ENCODE measurements around the gene NHS. TPM values are rescaled to one million over a fixed set of nuclear protein-coding genes. Genes with fewer than 3 reads are reported as not detected.

NHS gene
- total RNA-seq, 4 donors from 2014 or later: 13.2 to 39.0 (median 31.5) TPM

DNA sequence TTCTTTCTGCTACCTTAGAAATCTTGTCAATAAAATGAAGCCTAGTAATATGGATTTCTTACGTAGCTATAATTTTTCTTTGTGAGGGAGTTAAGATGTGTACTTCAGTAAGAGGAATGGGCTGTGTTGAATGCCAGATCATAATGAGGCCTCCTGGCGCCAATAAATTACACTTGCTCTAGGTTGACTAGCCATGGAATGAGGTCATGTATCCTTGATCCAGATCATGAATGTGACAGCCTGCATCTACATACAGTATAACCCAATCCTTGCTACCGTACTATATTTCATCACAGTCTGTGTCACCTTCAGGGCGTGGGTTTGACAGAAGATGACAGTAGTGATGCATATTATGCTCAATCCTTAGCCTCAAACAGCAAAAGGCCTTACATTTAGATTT lies 36.2 kb downstream of the NHS start:
- Histone ChIP-seq H3K9me3 (no peaks in the 10 kb centered on the region), H3K36me3 (no peaks in the 10 kb centered on the region), H3K4me1 (peaks cover 0 to 25% (median 0%) of the 10 kb centered on the region in 4 donors), H3K27ac (no peak overlapping the region), H3K27me3 (no peaks in the 10 kb centered on the region), H3K4me3 (no peak overlapping the region)
- no peak for DNase-seq (ENCODE audit: low spot score in 2 of 2)
- WGBS, 2 donors: 89 to 90% methylated on average over 4 of the region's 4 CpGs
- TF ChIP-seq POLR2A (IDR thresholded peaks at IDR 0.05) (no peak), EP300 (IDR thresholded peaks at IDR 0.05) (no peak), CTCF (IDR thresholded peaks at IDR 0.05) (no peak)

DNA sequence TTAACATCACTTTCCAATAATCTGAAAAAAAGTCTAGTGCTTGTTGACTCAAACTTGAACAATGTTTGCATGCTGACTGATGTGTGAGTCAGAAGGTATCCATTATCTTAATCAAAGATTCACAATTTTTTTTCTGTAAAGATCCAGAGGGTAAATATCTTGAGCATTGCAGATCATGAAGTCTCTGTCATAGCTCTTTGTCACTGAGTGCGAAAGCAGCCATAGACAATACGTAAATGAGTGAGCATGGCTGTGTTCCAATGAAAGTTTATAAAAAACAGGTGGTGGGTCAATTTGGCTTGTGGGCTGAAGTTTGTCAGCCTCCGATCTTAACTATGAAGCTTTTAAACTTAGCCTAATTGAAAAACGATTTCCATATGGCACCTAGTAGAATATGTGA lies 37.7 kb downstream of the NHS start:
- no peak overlapping the region for H3K27ac ChIP-seq
- no peak overlapping the region for H3K4me3 ChIP-seq
- 52 to 73% methylated on average over 4 of the region's 4 CpGs for WGBS, 2 donors
- TF ChIP-seq POLR2A (IDR thresholded peaks at IDR 0.05) (no peak), EP300 (IDR thresholded peaks at IDR 0.05) (no peak), CTCF (IDR thresholded peaks at IDR 0.05) (no peak)
- DNase-seq (ENCODE audit: low spot score in 2 of 2): no peak
- H3K27me3 ChIP-seq: no peaks in the 10 kb centered on the region
- no peaks in the 10 kb centered on the region for H3K36me3 ChIP-seq
- H3K9me3 ChIP-seq: no peaks in the 10 kb centered on the region
- H3K4me1 ChIP-seq: peaks cover 0 to 32% (median 0%) of the 10 kb centered on the region in 4 donors

DNA sequence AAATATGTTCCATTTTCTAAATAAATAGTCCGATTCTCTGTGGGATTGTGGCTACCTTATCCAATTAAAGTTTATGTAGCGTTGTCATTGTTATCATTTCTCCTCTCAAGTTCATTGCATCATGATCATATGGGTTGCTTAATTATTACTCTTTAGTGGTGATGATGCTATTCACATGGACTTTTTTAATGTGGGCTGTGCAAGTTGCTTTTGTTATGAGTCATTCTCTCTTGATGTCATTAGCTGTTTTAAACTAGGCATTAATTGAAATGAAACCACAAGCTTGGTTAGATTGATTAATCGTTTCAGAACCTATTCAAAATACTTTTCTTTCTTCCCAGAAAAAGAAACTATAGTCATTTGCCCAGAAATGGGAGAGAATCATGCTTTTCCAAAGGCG lies 38.2 kb downstream of the NHS start:
- no peaks in the 10 kb centered on the region for H3K36me3 ChIP-seq
- H3K27me3 ChIP-seq: no peaks in the 10 kb centered on the region
- DNase-seq (ENCODE audit: low spot score in 2 of 2): no peak
- H3K4me1 ChIP-seq: peaks cover 0 to 32% (median 0%) of the 10 kb centered on the region in 4 donors
- TF ChIP-seq POLR2A (IDR thresholded peaks at IDR 0.05) (no peak), CTCF (IDR thresholded peaks at IDR 0.05) (no peak), EP300 (IDR thresholded peaks at IDR 0.05) (no peak)
- no peaks in the 10 kb centered on the region for H3K9me3 ChIP-seq
- no peak overlapping the region for H3K4me3 ChIP-seq
- H3K27ac ChIP-seq: no peak overlapping the region
- WGBS, 2 donors: 50 to 56% methylated on average over 4 of the region's 4 CpGs

GRCh38 chrX:17414027-17414658 lies 39.1 kb downstream of the NHS start:
- no peaks in the 10 kb centered on the region for H3K27me3 ChIP-seq
- H3K4me3 ChIP-seq: no peak overlapping the region
- no peaks in the 10 kb centered on the region for H3K9me3 ChIP-seq
- no peak for TF ChIP-seq POLR2A (IDR thresholded peaks at IDR 0.05)
- TF ChIP-seq EP300 (IDR thresholded peaks at IDR 0.05): no peak
- TF ChIP-seq CTCF (IDR thresholded peaks at IDR 0.05): no peak
- peak in 1 of 2 donors; percentile 7 for DNase-seq (ENCODE audit: low spot score in 2 of 2)
- peaks cover 0 to 32% (median 0%) of the 10 kb centered on the region in 4 donors for H3K4me1 ChIP-seq
- 35 to 57% methylated on average over 7 of the region's 7 CpGs for WGBS, 2 donors
- no peaks in the 10 kb centered on the region for H3K36me3 ChIP-seq
- peak overlapping the region in 1 of 4 donors; percentile 12 for H3K27ac ChIP-seq

- H3K9me3 ChIP-seq: no peaks in the 10 kb centered on the region
- WGBS, 2 donors: 19 to 34% methylated on average over 4 to 6 of the region's 6 CpGs
- H3K4me1 ChIP-seq: peaks cover 0 to 32% (median 0%) of the 10 kb centered on the region in 4 donors
- peak overlapping the region in 1 of 4 donors; percentile 12 for H3K27ac ChIP-seq
- TF ChIP-seq EP300 (IDR thresholded peaks at IDR 0.05) (no peak), CTCF (IDR thresholded peaks at IDR 0.05) (no peak), POLR2A (IDR thresholded peaks at IDR 0.05) (no peak)
- no peak overlapping the region for H3K4me3 ChIP-seq
- H3K36me3 ChIP-seq: no peaks in the 10 kb centered on the region
- no peak for DNase-seq (ENCODE audit: low spot score in 2 of 2)
- H3K27me3 ChIP-seq: no peaks in the 10 kb centered on the region
Measured at GRCh38 chrX:17414839-17415238, 39.8 kb downstream of the NHS start.
